ENCODE measurements around the gene ZNF571. TPM values are rescaled to one million over a fixed set of nuclear protein-coding genes. Genes with fewer than 3 reads are reported as not detected.

Gene ZNF571
- 5.9 and 8.1 TPM in 2 replicates for total RNA-seq
- long read RNA-seq, transcript ZNF571-203 (4 exons, 2,265 nt) = major isoform, 8 of 25 reads
- long read RNA-seq, partial matches to known transcripts = 9 of 25 reads
- long read RNA-seq, other reads (novel, unspliced or antisense) = 6 of 25 reads

DNA sequence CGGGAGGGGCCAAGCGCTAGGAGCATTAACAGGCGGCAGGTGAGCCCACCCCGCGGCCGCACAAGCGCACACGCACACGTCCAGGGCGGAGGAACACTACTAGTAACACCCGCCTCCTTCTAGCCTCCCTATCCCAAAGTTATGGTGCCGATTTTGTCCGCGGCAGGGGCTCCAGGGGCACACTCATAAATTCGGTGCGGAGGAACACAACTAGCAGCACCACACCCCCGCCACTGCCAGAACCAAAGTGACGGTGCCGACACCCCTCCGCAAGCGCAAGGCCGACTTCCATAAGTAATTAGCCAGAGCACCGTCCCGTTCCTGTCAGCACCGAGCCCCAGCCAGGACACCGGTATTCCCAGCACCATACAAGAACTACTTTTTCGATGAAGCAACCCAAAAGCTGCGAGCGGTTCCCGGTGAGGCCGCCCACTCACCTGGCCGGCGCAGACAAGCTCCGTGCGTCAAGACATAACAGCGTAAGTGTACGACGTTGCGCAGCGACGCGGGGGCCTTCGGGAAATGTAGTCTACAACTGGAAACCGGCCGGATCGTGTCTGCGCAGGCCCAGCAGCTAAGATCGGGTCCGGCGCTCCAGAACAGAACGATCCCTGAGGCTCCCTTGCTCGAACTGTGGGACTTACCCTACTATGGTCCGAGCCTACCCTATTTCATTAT lies at the start of gene ZNF571, which contains the start of gene ZNF540:
Gene ZNF571 (minus strand): TSS at position 489 of the 678 bp plus-strand sequence. CDS start 8,116 bp downstream, outside the sequence.
Gene ZNF540 (plus strand): TSS at position 573 of the 678 bp plus-strand sequence. CDS start 3,572 bp downstream, outside the sequence.
- peak within 1 kb of the TSS; percentile 94 for H3K4me3 Mint-ChIP-seq (ENCODE audit: unreplicated experiment)
- peak; percentile 95 for DNase-seq (ENCODE audit: extremely low spot score, unreplicated experiment)
- peak within 1 kb of the TSS; percentile 95 for H3K27ac Mint-ChIP-seq (ENCODE audit: unreplicated experiment)
- no peaks in the 10 kb centered on the region for H3K27me3 Mint-ChIP-seq (ENCODE audit: unreplicated experiment)
- H3K4me1 Mint-ChIP-seq (ENCODE audit: unreplicated experiment) = peaks cover 19% of the 10 kb centered on the region
- TF ChIP-seq, protein P1, sequence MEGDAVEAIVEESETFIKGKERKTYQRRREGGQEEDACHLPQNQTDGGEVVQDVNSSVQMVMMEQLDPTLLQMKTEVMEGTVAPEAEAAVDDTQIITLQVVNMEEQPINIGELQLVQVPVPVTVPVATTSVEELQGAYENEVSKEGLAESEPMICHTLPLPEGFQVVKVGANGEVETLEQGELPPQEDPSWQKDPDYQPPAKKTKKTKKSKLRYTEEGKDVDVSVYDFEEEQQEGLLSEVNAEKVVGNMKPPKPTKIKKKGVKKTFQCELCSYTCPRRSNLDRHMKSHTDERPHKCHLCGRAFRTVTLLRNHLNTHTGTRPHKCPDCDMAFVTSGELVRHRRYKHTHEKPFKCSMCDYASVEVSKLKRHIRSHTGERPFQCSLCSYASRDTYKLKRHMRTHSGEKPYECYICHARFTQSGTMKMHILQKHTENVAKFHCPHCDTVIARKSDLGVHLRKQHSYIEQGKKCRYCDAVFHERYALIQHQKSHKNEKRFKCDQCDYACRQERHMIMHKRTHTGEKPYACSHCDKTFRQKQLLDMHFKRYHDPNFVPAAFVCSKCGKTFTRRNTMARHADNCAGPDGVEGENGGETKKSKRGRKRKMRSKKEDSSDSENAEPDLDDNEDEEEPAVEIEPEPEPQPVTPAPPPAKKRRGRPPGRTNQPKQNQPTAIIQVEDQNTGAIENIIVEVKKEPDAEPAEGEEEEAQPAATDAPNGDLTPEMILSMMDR (IDR thresholded peaks at IDR 0.05) = no peak
- H3K9me3 Mint-ChIP-seq (ENCODE audit: unreplicated experiment) = peaks cover 21% of the 10 kb centered on the region
- H3K36me3 Mint-ChIP-seq (ENCODE audit: unreplicated experiment) = peaks cover 14% of the 10 kb centered on the region

DNA sequence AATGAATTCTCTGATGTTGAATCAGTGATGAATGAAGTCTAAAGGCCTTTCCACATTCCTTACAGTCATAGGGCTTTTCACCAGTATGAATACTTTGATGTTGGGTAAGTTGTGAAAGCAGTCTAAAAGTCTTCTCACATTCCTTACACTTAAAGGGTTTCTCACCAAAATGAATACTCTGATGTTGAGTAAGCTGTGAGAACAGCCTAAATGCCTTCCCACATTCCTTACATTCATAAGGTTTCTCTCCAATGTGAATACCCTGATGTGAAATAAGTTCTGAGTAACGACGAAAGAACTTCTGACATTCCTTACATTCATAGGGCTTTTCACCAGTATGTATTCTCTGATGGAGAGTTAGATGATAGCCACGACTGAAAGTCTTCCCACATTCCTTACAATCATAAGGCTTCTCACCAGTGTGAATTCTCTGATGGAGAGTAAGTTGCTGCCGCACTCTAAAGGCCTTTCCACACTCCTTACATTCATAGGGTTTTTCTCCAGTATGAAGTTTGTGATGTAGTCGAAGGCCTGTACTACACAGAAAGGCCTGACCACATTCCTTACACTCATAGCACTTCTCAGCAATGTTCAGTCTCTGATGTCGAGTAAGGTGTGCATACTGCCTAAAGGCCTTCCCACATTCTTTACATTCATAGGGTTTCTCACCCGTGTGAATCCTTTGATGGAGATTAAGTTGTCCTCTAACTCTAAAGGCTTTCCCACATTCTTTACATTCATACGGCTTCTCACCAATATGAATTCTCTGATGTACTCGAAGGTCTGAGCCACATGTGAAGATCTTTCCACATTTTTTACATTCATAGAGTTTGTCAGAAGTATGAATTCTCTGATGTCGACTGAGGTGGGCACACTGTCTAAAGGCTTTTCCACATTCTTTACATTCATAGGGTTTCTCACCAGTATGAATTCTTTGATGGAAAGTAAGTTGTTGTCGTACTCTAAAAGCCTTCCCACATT lies 40.8 kb upstream of the ZNF571 start:
- no peak overlapping the region for H3K27ac Mint-ChIP-seq (ENCODE audit: unreplicated experiment)
- peaks cover 53% of the 10 kb centered on the region for H3K36me3 Mint-ChIP-seq (ENCODE audit: unreplicated experiment)
- TF ChIP-seq, protein P1 (IDR thresholded peaks at IDR 0.05) = no peak
- no peaks in the 10 kb centered on the region for H3K4me1 Mint-ChIP-seq (ENCODE audit: unreplicated experiment)
- DNase-seq (ENCODE audit: extremely low spot score, unreplicated experiment) = no peak
- H3K27me3 Mint-ChIP-seq (ENCODE audit: unreplicated experiment) = no peaks in the 10 kb centered on the region
- H3K4me3 Mint-ChIP-seq (ENCODE audit: unreplicated experiment) = no peak overlapping the region
- peaks cover 45% of the 10 kb centered on the region for H3K9me3 Mint-ChIP-seq (ENCODE audit: unreplicated experiment)

DNA sequence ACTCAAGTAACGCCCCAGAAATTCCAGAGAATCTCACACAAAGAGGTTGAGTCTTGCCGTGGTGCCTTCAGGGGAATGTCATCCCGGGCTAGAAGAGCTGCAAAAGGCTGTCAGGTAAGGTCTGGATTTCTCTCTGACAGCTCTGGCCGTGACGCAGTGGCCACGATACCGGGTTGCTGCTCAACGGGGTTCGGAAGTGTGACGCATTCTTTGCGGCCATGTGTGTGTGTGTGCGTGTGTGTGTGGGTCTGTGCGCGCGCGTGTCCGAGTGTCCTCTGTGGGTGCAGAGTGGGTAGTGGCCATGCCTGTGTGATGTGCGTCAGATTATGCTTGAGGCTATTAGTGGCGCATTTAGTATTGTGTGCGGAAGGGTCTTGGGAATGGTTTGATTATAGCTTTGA lies 390 bp upstream of the ZNF571 start:
- H3K36me3 Mint-ChIP-seq (ENCODE audit: unreplicated experiment) = peaks cover 18% of the 10 kb centered on the region
- H3K4me1 Mint-ChIP-seq (ENCODE audit: unreplicated experiment) = peaks cover 19% of the 10 kb centered on the region
- no peak for DNase-seq (ENCODE audit: extremely low spot score, unreplicated experiment)
- no peaks in the 10 kb centered on the region for H3K27me3 Mint-ChIP-seq (ENCODE audit: unreplicated experiment)
- H3K9me3 Mint-ChIP-seq (ENCODE audit: unreplicated experiment) = peaks cover 23% of the 10 kb centered on the region
- H3K27ac Mint-ChIP-seq (ENCODE audit: unreplicated experiment) = peak overlapping the region; percentile 95
- TF ChIP-seq, protein P1 (IDR thresholded peaks at IDR 0.05) = no peak
- peak overlapping the region; percentile 94 for H3K4me3 Mint-ChIP-seq (ENCODE audit: unreplicated experiment)

DNA sequence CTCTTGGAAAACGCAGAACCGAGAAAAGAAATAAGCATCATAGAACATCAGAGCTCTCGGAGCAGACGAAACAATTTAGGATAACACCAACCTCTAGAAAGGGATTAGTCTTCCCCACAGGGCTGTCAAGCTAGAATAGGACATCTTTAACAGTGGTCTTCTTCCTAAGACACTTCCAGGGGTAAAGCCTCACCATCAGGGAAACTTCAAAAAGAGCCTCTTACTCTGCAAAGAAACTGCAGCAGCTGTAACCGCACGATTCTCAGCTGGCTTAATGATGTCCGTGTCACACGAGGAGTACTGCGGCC lies 642 bp downstream of the ZNF571 start:
- H3K4me1 Mint-ChIP-seq (ENCODE audit: unreplicated experiment) = peaks cover 19% of the 10 kb centered on the region
- no peak for DNase-seq (ENCODE audit: extremely low spot score, unreplicated experiment)
- H3K27me3 Mint-ChIP-seq (ENCODE audit: unreplicated experiment) = no peaks in the 10 kb centered on the region
- peaks cover 15% of the 10 kb centered on the region for H3K36me3 Mint-ChIP-seq (ENCODE audit: unreplicated experiment)
- peak overlapping the region; percentile 94 for H3K4me3 Mint-ChIP-seq (ENCODE audit: unreplicated experiment)
- TF ChIP-seq, protein P1 (IDR thresholded peaks at IDR 0.05) = no peak
- peaks cover 24% of the 10 kb centered on the region for H3K9me3 Mint-ChIP-seq (ENCODE audit: unreplicated experiment)
- peak overlapping the region; percentile 95 for H3K27ac Mint-ChIP-seq (ENCODE audit: unreplicated experiment)

Data from osteocyte (in vitro differentiated cells).